ENCODE measurements around the gene ZNF81.
"Not testable (repeated sequence)": the region's sequence is repeated elsewhere in the genome, so short reads cannot be mapped to it uniquely, and the experiment has no call there.

Gene ZNF81

GRCh38 chrX:47862680-47863079, 26.0 kb downstream of the ZNF81 start:
- no peak for TF ChIP-seq GATA1 (IDR thresholded peaks at IDR 0.05; ENCODE audit: low read depth, low read length)
- TF ChIP-seq POLR2A (IDR thresholded peaks at IDR 0.05; ENCODE audit: low read length), result no peak
- no peak for DNase-seq

- no peak for DNase-seq
- TF ChIP-seq POLR2A (IDR thresholded peaks at IDR 0.05; ENCODE audit: low read length) (no peak), GATA1 (IDR thresholded peaks at IDR 0.05; ENCODE audit: low read depth, low read length) (no peak)
Measured at GRCh38 chrX:47863187-47863586, 26.5 kb downstream of the ZNF81 start.

DNA sequence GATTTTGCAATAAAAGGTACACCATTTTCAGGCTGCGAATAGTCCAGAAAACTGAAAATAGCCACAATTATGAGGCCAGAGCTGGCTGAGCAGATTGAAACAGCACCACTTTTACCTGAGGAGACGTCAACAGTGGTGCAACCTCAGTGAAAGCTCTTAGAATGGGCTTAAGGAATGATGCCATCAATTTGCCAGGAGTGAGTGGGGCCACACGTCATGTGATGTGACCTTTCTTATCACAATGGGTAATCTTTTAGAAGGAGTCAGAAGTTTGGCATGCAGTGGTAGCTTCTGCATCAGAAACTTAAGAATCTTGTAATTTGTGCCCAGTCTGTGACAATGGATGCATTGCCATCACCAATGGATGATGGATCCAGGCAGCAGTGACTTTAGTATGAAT, 27.6 kb downstream of the ZNF81 start:
- TF ChIP-seq POLR2A (IDR thresholded peaks at IDR 0.05; ENCODE audit: low read length) (no peak), GATA1 (IDR thresholded peaks at IDR 0.05; ENCODE audit: low read depth, low read length) (no peak)
- peak in 1 of 2 experiments; percentile 3 for DNase-seq

DNA sequence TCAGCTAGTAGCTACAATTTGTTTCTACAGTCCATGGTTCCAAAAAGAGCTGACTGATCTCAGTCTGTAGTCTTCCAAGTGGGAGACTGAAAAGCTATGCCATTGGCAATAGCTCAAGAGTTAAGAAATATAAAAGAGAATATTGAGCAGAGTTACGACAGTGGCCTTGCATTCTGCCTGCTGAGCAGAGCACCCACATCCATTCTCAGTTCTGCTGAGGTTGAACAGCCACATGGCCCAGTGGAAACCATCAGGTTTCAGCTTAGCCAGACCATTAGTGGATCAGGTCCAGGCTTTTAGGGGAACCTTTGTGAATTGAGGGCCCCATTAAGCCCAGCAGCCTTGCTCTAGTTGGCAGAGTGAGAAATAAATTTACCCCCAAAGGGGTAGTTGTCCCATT, 28.1 kb downstream of the ZNF81 start:
- TF ChIP-seq POLR2A (IDR thresholded peaks at IDR 0.05; ENCODE audit: low read length) (no peak), GATA1 (IDR thresholded peaks at IDR 0.05; ENCODE audit: low read depth, low read length) (no peak)
- no peak for DNase-seq

DNA sequence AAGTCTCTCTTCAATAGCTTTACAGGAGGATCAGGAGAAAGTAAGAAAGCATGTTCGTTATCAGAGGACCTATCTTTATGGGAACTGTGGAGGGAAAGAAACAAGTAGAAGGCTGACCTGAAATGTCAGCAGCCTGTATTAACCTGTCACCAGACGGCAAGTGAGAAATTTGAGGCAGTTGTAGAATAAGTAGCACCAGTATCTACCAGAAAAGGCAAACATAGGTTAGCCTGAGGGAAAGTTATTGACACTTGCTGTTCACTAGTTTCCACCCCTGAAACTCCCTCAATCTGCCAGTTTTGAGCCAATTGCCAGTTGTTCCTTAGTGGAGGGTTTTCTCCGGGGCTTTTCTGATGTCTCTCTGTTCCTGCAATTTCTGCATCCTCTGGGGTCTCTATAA, 36.4 kb downstream of the ZNF81 start:
- TF ChIP-seq POLR2A (IDR thresholded peaks at IDR 0.05; ENCODE audit: low read length) (no peak), GATA1 (IDR thresholded peaks at IDR 0.05; ENCODE audit: low read depth, low read length) (no peak)
- DNase-seq, result peak in 1 of 2 experiments; percentile 0

- DNase-seq, result no peak
- TF ChIP-seq POLR2A (IDR thresholded peaks at IDR 0.05; ENCODE audit: low read length) (no peak), GATA1 (IDR thresholded peaks at IDR 0.05; ENCODE audit: low read depth, low read length) (no peak)
Measured at GRCh38 chrX:47877327-47877726, 40.6 kb downstream of the ZNF81 start.

DNA sequence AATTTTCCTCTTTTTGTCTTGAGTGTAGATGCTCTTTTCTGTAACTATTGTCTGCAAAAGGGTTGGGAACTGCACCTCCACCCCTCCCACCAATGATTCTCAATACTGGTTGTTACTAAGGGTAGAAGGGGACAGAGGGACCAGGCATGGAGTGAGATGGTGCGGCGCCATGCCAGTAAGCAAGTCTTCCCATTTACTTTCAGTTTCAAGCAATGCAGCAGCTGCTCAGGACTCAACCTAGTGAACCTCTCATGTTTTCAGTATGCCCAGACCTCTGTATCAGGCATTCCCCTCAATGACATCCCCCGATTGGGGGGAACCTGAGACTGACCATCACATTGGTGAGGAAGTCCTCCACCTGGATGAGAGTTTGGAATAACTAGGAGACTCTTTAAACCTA, 41.5 kb downstream of the ZNF81 start:
- no peak for DNase-seq
- TF ChIP-seq POLR2A (IDR thresholded peaks at IDR 0.05; ENCODE audit: low read length), result no peak
- no peak for TF ChIP-seq GATA1 (IDR thresholded peaks at IDR 0.05; ENCODE audit: low read depth, low read length)

DNA sequence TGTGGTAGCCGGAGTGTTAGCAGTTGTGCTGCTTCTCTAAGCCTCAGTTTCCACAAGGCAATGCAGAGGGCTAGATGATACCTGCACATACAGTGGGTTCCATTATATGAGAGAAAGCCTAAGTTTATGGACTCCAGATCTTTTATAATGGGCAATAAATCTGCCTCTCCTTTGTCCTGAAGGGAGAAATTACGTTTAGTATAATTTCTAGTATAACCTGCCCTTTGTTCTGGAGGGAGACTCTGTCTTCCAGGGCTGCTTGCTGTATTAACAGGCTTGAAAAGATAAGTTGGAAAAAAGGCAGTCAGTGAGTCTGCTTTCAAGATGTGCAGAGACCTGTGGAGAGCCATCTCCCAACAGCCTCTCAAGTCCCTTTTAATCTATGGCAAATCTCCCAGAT, 42.8 kb downstream of the ZNF81 start:
- TF ChIP-seq GATA1 (IDR thresholded peaks at IDR 0.05; ENCODE audit: low read depth, low read length) (no peak), POLR2A (IDR thresholded peaks at IDR 0.05; ENCODE audit: low read length) (no peak)
- no peak for DNase-seq

DNA sequence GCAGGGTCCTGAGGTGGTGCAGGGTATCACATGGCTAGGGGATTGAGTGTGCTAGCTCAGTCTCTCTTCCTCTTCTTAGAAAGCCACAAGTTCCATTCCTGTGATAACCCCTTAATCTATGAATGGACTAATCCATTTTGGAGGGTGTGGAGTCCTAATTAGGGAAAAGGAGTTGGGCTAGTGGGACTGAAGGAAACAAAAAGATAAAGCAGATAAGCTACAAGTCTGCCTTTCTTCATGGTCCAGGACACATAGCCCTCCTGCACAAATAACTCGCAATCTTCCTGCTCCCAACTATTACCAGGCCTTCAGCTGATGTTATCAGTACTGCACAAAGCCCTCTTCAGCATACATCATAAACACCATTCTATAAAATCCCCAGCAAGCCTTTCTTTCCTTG, 44.2 kb downstream of the ZNF81 start:
- TF ChIP-seq POLR2A (IDR thresholded peaks at IDR 0.05; ENCODE audit: low read length), result no peak
- no peak for TF ChIP-seq GATA1 (IDR thresholded peaks at IDR 0.05; ENCODE audit: low read depth, low read length)

DNA sequence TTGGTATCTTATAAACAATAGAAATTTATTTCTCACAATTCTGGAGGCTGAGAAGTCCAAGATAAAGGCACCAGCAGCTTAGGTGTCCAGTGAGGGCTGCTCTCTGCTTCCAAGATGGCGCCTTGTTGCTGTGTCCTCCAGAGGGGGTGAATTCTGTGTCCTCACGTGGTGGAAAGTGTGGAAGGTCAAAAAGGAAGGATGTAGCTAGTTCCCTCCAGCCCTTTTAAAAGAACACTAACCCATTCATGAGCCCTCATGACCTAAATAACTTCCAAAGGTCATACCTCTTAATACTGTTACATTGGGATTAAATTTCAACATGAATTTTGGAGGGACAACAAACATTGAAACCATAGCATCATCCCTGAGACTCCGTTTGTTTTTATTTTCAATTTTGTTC, 48.8 kb downstream of the ZNF81 start:
- no peak for DNase-seq
- no peak for TF ChIP-seq GATA1 (IDR thresholded peaks at IDR 0.05; ENCODE audit: low read depth, low read length)
- no peak for TF ChIP-seq POLR2A (IDR thresholded peaks at IDR 0.05; ENCODE audit: low read length)

More for the DNA sequence above, 44.2 kb downstream of the ZNF81 start:
- DNase-seq, result no peak

GRCh38 chrX:47898024-47898423, 61.3 kb downstream of the ZNF81 start:
- no peak for DNase-seq
- TF ChIP-seq GATA1 (IDR thresholded peaks at IDR 0.05; ENCODE audit: low read depth, low read length), result no peak
- TF ChIP-seq POLR2A (IDR thresholded peaks at IDR 0.05; ENCODE audit: low read length), result no peak

GRCh38 chrX:47900833-47901232, 64.1 kb downstream of the ZNF81 start:
- no peak for DNase-seq
- TF ChIP-seq GATA1 (IDR thresholded peaks at IDR 0.05; ENCODE audit: low read depth, low read length) (no peak), POLR2A (IDR thresholded peaks at IDR 0.05; ENCODE audit: low read length) (no peak)

GRCh38 chrX:47902161-47902560, 65.5 kb downstream of the ZNF81 start:
- no peak for TF ChIP-seq POLR2A (IDR thresholded peaks at IDR 0.05; ENCODE audit: low read length)
- TF ChIP-seq GATA1 (IDR thresholded peaks at IDR 0.05; ENCODE audit: low read depth, low read length), result no peak
- no peak for DNase-seq

GRCh38 chrX:47915886-47916493, 79.3 kb downstream of the ZNF81 start:
- DNase-seq, result no peak
- no peak for TF ChIP-seq POLR2A (IDR thresholded peaks at IDR 0.05; ENCODE audit: low read length)
- TF ChIP-seq GATA1 (IDR thresholded peaks at IDR 0.05; ENCODE audit: low read depth, low read length), result no peak

GRCh38 chrX:47918274-47918673, 81.6 kb downstream of the ZNF81 start:
- no peak for TF ChIP-seq POLR2A (IDR thresholded peaks at IDR 0.05; ENCODE audit: low read length)
- TF ChIP-seq GATA1 (IDR thresholded peaks at IDR 0.05; ENCODE audit: low read depth, low read length), result no peak

DNA sequence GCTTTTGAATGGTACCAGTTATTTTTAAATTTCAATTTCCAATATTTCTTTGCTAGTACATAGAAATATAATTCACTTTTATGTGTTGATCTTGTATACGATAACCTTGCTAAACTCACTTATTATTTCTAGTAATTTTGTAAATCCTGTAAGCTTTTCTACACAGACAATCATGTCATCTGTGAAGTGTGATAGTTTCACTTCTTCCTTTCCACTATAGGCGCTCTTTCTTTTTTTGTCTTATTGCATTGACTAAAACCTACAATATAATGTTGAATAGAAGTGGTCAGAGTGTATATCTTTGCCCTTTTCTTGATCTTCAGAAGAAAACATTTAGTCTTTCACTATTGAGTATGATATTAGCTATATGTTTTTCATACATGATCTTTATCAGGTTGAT, 90.5 kb downstream of the ZNF81 start:
- DNase-seq, result no peak
- TF ChIP-seq POLR2A (IDR thresholded peaks at IDR 0.05; ENCODE audit: low read length) (no peak), GATA1 (IDR thresholded peaks at IDR 0.05; ENCODE audit: low read depth, low read length) (no peak)

More at GRCh38 chrX:47918274-47918673, 81.6 kb downstream of the ZNF81 start:
- no peak for DNase-seq

- not testable (repeated sequence) for DNase-seq
Measured at GRCh38 chrX:47931970-47932369, 95.3 kb downstream of the ZNF81 start.
